HG03103 (cell line): Measurements from ENCODE around the gene ATP2A3.

Source experiments
- ATAC-seq: cut with Tn5 transposase; IDR thresholded peaks from one replicate; pipeline ENCODE4 v1.9.1; 2021; ENCODE audit warnings: low read depth; ENCODE audit not compliant: unreplicated experiment

ATP2A3 gene

DNA sequence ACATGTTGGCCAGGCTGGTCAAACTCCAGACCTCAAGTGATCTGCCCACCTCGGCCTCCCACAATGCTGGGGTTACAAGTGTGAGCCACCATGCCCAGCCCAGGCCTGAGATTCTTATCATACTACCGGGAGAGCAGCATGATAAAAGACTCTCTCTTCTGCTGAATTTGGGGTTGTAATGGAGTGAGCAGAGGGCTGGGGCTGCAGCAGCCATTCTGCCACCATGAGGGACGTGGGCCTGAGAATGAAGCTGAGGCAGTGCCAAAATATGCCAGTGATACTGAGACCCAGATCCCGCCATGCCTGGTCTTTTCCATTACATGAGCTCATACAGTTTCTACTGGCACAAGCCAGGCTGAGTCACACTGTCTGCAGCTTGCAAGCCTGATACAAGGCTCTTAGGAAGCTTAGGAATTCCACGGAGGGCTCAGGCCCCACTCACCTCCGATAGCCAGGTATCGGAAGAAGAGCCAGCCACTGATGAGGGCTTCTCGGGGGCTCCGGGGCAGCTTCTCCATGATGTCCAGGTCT lies 28.3 kb downstream of the ATP2A3 start:
- no peak for ATAC-seq

DNA sequence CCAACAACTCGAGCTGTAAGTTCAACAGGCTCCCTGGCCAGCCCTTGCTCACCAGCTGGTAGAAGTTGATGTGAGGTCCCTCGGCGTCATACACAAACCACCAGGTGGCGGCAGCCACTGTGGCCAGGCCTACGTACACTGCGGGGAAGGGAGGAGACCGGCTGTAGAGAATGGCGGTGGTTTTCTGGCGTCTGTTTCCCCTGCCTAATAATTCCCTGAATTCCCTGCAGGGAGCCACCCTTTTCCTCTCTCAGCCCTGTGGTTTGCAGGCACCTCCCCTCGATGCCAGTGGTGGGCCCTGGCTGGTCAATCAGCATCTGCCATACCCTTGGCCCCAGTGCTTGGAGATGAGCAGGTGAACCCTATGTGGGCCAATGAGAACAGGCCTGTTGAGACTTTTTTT lies 29.1 kb downstream of the ATP2A3 start:
- ATAC-seq: no peak

DNA sequence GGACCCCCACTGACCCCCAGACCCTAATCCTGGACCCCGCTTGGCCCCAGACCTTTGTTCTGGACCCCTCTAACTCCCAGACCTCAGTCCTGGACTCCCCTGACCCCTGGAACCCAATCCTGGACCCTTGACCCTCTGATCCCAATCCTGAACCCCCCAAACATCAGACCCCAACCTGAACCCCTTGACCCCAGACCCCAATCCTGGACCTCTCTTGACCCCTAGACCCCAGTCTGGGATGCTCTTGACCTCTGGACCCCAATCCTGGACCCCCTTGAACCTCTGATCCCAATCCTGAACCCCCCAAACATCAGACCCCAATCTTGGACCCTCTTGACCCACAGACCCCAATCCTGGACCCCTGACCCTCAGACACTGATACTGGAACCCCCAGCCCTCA lies 34.5 kb downstream of the ATP2A3 start:
- no peak for ATAC-seq

DNA sequence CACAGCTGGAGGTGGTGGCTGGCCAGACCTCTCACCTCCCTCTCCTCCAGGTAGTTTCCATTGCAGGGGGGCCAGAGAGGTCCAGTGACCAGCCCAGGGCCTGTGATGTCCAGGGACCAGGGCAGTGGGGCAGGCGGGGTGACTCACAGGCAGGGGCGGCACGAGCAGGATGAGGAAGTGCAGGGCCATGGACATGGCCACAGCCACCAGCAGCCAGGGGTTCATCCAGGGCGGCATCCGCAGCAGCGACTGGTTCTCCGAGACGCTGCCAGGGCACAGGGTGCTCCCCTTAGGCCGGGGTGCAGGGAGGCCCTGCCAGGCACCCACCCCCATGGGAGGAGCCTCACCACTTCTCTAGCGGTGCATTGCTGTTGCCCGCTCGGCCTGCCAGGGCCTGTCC lies 35.1 kb downstream of the ATP2A3 start:
- no peak for ATAC-seq

DNA sequence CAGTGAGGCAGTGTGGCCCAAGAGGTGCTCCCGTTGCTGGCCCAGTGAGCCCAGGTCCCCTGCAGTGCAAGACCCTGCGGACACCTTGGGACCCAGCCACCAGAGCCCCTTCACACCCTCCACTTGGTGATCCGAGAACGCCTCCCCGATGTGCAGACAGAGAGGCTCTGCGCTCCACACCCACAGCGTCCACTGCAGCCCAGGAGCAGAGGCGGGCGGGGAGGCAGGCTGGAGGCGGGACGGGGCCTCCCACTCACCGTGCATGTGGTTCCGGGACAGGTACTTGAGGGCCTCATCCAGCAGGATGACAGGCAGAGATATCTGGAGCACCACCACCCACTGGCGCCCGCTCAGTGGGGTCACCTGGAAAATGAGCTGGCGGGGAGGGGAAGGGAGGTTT lies 35.8 kb downstream of the ATP2A3 start:
- ATAC-seq: no peak

DNA sequence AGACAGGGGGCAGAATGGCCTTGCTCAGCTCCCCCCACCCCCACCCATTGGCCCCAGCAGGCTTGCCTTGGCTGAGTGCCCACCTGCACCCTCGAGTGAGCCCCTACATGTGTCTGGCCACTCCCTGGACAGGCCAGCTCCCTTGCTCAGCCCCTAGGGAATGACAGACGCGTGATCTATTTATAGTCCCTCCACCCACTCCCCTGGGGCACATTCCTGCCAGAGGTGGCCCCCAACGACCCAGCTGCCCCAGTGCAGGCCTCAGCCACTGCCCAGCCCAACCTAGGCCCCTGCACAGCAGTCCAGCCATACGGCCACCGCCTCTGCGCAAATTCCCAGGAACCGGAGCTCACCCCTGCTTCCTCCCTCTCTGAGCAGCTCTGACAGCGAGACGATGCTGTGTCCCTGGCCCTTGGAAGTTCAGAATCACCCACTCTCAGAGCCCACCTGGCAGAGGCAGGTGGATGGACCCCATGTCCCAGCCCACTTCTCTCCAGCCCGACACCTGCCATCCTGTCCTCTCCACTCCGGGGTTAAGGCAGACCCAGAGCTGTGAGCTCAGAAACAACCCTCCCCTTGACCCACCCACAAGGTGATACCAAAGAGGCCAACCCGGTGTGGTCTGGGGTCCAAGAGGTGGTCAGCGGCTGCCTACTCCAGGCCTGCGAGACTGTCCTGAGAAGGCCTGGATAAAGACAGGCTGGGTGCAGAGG lies 36.5 kb downstream of the ATP2A3 start:
- ATAC-seq: no peak

DNA sequence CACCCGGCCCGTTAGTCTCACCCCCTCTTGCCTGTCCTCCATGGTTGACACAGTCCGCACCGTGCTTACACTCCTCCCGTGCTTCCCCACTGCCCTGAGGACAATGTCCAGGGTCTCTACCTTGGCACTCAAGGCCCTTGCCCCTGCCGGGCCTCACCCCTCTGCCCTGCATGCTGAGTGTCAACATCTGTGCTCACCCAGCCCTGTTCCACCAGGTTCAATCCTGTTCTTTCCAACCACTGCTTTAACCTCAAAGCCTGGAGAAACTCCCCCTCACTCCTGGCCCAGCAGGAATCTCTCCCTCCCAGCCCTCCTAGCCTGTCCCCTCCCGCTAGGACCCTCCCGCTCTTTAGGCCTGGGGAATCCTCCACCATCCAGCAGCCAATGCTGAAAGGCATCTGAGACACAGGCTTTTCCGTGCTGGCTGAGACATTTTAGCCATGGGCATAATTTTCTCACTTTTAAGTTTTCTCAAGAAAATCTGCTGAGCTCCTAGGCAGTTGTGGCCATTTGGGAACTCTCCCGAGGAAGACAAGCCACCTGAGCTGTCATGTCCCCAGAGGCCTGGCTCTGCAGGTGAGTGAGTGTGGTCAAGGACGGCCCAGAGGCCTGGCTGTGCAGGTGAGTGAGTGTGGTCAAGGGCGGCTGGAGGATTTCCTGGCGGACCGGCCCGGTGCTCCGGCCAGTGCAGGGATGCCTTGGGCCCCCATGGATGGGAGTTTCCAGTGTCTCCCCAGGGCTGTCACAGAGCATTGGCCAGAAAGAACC lies 37.2 kb downstream of the ATP2A3 start:
- ATAC-seq: no peak

DNA sequence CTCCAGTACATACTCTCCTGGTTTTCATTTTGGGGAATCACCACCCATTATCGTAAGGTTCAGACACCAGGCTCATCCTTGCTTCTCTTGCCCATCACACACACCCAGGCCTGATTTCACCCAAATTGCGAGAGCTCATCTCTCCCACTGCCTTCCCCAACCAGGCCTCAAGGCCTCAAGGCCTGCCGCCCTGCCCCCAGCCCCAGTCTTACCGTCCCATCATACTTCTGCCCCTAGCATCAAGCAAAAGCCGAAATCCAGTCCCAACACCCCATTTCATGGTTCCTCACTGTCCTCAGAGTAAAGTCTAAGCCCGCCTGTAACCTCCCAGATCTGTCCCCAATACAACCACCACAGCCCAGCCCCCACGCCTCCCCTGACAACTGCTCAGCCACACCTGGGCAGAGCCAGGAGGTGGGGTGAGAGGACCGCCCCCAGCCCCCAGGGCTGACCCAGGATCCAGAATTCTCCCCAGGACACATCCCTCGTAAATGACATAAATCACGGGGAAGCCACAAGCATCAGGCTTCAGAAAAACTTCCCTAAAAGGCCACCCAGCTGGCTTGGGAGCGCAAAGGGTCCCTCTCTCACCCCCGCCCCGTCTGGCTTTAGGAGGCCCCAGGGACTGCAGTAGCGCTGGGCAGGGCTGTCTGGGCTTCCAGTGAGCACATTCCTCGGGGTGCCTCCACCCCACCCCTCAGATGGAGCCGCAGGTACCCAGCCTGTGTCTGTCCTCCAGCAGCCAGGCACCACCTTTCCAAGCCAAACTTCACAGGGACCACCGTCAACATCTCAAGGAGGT lies 38.4 kb downstream of the ATP2A3 start:
- ATAC-seq: no peak

DNA sequence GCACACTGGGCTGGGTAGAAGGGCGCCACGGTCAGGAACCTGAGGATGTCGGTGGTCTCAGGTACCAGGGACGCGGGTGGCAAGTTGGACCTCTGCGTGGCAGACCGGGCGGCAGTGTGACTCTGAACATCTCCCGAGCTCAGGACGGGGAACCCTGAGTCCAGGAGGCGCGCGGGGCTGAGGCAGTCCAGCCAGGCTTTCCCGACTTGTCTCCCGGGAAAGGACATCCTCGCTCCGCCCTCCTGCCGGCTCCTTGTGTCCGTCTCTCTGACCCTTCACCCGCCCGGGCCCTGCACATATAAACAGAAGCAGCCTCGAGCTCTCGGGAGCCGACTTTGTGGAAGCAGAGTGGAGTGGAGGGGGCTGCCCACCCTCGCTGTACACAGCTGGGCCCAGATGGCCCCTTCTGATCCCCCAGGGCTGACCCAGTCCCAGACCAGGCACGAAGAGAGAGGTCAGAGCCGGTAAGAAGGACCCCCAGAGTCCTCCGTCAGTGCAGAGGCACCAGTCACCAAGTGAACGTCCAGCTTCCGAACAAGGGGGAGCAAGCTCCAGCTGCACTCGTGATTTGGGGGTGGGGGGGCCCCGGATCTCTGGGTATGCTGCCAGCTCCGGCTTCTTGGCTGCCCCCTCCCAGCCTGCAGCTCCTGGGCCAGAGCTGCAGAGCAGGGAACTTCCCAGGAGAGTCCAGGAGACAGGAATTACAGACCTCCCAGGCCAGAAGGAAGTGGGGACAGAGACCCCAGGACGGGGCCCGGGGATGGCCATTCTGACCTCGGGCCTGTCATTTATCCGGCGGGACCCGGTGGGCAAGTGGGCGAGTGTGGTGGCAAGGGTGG lies 39.5 kb downstream of the ATP2A3 start:
- ATAC-seq: no peak

DNA sequence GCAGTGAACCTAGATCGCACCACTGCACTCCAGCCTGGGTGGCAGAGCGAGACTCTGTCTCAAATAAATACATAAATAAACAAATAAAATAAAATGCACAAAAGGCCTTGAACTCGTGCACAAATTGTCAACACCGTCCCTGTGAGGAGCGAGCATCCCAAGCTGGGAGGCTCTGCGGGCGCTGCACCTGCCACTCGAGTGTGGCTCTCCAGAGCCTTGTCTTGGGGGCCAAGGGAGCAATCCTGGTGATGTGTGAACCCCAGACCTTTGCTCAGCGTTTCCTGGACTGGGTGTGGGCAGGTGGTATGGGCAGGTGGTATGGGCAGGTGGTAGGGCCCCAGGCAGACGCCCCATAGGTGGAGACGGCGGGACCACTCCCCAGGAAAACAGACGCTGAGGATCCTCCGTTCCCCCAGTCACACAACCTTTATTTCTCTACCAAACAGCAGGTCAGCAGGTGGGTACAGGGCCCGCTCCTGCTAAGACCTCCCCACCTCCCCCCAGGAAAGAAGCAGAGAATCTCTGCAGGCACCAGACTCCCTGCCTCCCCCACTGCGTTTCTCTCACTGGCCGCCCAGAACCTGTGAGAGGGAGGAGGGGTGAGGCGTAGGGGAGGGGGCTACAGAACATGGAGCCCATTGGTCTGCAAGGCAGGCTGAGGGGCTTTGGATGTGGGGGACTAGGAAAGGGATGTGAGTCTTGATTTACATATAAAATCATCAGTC lies 40.6 kb downstream of the ATP2A3 start:
- no peak for ATAC-seq

DNA sequence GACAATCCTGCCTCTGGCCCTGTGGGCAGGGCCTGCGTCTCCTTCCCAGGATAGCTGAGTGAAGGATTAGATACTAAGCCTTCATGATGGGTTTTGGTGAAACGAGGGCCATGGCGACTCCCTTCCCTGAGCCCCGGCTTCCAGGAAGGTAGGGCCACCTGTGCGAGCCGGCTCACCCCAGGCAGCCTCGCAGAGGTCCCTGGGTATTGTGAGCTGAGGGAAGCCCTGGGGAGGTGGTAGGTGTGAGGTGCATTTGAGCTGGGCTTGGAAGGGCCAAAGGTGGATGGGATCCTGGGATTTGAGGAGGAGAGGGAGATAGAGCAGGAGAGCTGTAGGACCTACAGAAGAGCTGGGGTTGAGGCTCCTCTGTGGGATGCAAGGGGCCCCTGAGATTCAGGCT lies 41.5 kb downstream of the ATP2A3 start:
- ATAC-seq: no peak

DNA sequence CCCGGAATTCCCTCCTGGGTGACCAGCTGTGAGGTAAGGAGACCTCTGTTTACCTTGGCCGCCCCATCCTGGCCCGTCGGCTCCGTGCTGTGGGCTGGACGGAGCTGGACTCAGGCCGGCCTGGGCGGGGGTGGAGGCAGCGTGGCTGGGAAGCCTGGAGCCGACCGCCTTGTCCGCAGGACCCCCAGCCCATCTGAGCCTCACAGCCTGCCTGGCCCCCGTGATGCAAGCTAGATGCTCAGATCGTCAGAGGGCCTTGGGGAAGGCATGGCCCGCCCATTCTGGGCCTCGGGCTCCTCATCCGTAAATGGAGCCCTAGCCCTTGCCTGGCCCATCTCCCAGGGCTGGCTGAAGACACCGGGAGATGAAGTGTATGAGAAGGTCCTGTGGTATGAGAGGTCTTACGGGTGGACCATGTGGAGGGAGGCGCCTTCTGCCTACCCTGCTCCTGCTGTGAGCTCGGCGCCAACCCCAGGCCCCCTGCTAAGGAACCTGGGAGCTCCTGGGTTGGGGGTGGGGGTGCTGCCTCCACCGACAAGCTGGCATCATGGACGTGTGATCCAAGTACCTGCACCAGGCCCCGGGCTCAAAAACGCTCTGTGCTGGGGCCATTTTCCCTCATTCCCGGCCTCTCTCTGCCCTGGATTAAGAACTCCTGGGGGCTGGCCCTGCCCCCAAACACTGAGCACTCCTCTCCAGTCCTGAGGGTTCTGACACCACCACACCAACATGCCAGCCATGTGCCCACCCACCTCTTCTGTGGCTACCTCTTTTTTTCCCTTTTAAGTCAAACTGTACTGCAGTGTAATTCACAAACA lies 42.5 kb downstream of the ATP2A3 start:
- ATAC-seq: no peak

DNA sequence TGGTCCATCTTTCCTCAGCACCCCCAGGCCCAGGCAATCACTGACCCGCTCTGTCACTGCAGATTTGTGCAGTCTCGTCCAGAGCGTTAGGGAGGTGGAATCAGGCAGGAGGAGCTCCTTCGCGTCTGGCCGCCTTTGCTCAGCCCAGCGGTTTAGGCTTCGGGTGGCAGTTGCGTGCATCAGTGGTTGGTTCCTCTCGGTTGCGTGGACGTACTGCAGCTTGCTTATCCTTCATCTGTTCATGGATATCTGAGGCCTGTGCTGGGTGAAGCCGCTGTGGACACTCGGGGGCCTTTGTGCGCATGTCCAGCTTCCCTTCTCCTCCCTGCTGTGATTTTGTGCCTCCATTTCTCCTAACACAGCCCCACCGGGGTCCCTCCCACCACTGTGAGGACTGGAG lies 43.2 kb downstream of the ATP2A3 start:
- ATAC-seq: no peak

DNA sequence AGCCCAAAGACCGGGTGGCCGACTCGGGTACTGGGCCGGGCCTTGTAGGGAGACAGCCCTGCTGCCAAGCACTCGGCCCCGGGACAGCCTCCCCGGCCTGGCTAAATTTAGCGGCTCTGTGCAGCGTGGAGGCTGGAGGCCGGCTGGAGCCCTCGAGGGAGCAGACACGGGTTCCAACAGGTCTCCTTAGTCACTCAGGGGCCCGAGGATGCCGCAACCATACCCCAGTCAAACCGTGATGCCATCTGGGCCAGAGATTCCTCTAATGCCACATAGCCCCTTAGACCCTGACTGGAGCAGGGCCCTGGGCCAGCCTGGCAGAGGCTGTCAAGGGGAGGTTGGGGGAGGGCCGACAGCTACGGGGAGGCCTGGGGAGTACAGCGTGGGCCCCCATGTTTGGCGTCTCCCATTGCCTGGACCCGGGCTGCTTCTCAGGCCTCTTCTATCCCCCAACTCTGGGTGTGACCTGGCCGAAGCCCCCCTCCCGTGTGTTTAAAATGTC lies 45.1 kb downstream of the ATP2A3 start:
- no peak for ATAC-seq

DNA sequence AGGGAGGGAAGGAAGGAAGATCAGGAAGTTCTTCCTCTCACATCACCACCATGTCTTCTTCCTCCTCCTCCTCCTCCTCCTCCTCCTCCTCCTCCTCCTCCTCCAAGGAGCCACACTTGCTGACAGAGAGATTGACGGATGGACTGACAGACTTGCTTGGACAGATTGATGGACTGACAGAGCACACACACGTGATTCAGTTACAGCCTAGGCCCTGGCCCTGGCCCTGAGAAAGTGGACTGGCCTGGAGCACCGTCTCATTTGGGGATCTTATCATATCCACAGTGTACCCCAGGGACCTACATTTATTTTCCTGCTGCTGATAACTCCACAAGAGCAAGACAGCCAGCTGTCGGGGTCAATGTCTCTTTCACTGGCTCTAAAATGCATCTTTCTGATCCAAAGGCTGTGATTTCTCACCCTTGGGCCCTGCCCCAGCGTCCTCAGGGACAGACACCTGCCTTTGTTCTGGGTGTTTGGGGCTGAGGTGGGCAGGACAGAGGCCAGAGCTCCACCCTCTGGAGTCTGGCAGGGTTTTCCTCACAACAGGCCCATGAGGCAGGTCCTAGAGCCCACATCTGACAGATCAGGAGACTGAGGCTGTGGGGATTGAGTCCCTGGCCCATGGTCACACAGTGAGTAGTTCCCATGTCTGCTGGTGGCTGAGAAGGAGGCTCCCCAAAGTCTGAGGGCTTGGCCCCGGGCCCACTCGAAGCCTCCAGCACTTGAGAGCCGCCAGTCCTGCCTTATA lies 45.7 kb downstream of the ATP2A3 start:
- no peak for ATAC-seq

DNA sequence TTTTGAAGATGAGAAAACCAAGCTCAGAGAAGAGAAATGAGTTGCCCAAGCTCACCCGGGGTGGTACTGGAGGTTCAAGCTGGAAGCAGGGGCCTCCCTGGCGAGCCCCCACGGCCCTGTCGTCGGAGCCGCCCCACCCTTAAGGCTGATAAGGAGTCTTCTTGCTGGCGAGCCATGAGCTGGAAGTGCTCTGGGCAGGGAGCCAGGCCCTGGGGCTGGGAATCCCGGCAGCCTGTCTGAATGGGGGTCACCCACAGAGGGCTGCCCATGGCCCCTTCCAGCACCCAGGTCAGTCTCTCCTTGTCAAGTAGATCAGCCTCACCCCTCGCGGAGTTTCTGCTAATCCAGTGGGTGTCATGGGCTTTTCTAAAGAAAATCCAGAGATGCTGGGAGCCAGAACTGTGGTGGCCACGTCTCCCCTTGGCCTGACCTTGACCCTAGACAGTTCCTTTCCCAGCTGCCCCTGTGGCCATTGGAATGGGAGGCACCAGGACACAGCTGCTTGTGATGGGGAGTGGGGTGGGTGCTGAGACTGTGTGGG lies 46.8 kb downstream of the ATP2A3 start:
- ATAC-seq: no peak

DNA sequence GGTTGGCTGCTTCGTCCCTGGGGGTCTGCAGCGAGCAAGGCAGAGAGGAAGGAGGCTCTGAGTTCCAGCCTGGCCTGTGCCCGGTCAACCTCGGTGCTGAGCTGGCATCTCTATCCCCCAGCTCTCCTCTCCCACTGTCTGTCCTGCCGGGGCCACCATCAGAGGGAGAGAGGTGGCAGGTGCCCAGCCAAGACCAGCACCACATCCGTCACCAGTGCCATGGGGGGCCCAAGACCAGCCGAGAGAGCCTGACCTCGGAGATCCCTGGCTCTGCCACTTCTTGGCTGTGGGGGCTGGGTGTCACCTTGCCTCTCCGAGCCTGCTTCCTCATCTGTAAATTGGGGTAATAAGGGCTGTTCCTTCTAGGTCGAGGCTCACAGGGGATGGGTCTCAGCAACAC lies 47.4 kb downstream of the ATP2A3 start:
- no peak for ATAC-seq
